Left kidney (tissue), 8 donors: ENCODE measurements around the gene SLC12A5. TPM values are rescaled to one million over a fixed set of nuclear protein-coding genes. Genes with fewer than 3 reads are reported as not detected.
A peak's percentile ranks its signal among the peaks of the same experiment; 100 is the strongest.
"Not testable (repeated sequence)": the region's sequence is repeated elsewhere in the genome, so short reads cannot be mapped to it uniquely, and the experiment has no call there.

Source experiments
- DNase-seq: peaks from one replicate; pipeline ENCODE4 v3.0.0-alpha.2; 2013
- long read RNA-seq, 8 donors: transcript quantifications; one replicate each; lab custom pipeline, GENCODE V29; 2026
- polyA plus RNA-seq: library from polyadenylated mRNA; unstranded; fragments of 120-200 nt; gene quantifications from one replicate; pipeline ENCODE4 v1.2.1, GENCODE V29; 2013; ENCODE audit not compliant: insufficient read length

The SLC12A5 gene
- 1.8 TPM for polyA plus RNA-seq
- long read RNA-seq, donor 1, partial matches to known transcripts = 0 of 3 reads
- long read RNA-seq, donor 1, other reads (novel, unspliced or antisense) = 0 of 3 reads
- long read RNA-seq, donor 2, partial matches to known transcripts = 0 of 1 reads
- long read RNA-seq, donor 2, other reads (novel, unspliced or antisense) = 0 of 1 reads
- long read RNA-seq, donor 3, partial matches to known transcripts = 0 of 1 reads
- long read RNA-seq, donor 3, other reads (novel, unspliced or antisense) = 0 of 1 reads
- long read RNA-seq, donor 4 = 0 reads
- long read RNA-seq, donor 5, partial matches to known transcripts = 0 of 1 reads
- long read RNA-seq, donor 5, other reads (novel, unspliced or antisense) = 0 of 1 reads
- long read RNA-seq, donor 6, partial matches to known transcripts = 0 of 1 reads
- long read RNA-seq, donor 6, other reads (novel, unspliced or antisense) = 0 of 1 reads
- long read RNA-seq, donor 7, partial matches to known transcripts = 0 of 26 reads
- long read RNA-seq, donor 7, other reads (novel, unspliced or antisense) = 25 of 26 reads
- long read RNA-seq, donor 8 = 0 reads

- DNase-seq = no peak
These were observed at the start of gene SLC12A5 for GRCh38 chr20:46028772-46029371. TSS of gene SLC12A5 (plus strand) at chr20:46029215. CDS start at chr20:46029345, 130 bp downstream.

GRCh38 chr20:45981261-45981660 lies 47.8 kb upstream of the SLC12A5 start:
- DNase-seq = no peak

GRCh38 chr20:45983279-45983743 lies 45.7 kb upstream of the SLC12A5 start:
- no peak for DNase-seq

GRCh38 chr20:45985573-45985972 lies 43.4 kb upstream of the SLC12A5 start:
- no peak for DNase-seq

- DNase-seq = peak; percentile 42
These were observed 41.8 kb upstream of the SLC12A5 start for GRCh38 chr20:45987108-45987780.

GRCh38 chr20:45988830-45989229 lies 40.2 kb upstream of the SLC12A5 start:
- not testable (repeated sequence) for DNase-seq

GRCh38 chr20:45991616-45992015 lies 37.4 kb upstream of the SLC12A5 start:
- DNase-seq = no peak

- DNase-seq = no peak
These were observed 35.6 kb upstream of the SLC12A5 start for GRCh38 chr20:45993197-45993951.

- no peak for DNase-seq
These were observed 34.1 kb upstream of the SLC12A5 start for GRCh38 chr20:45994761-45995493.

- not testable (repeated sequence) for DNase-seq
These were observed 33.4 kb upstream of the SLC12A5 start for GRCh38 chr20:45995495-45996097.

- no peak for DNase-seq
These were observed 31.8 kb upstream of the SLC12A5 start for GRCh38 chr20:45997187-45997586.

- no peak for DNase-seq
These were observed 30.7 kb upstream of the SLC12A5 start for GRCh38 chr20:45998337-45998736.

- no peak for DNase-seq
These were observed 30.3 kb upstream of the SLC12A5 start for GRCh38 chr20:45998761-45999160.

GRCh38 chr20:45999557-46000261 lies 29.3 kb upstream of the SLC12A5 start:
- no peak for DNase-seq

GRCh38 chr20:46000262-46000996 lies 28.6 kb upstream of the SLC12A5 start:
- DNase-seq = no peak

- no peak for DNase-seq
These were observed 27.5 kb upstream of the SLC12A5 start for GRCh38 chr20:46001498-46001897.

GRCh38 chr20:46002008-46002407 lies 27.0 kb upstream of the SLC12A5 start:
- DNase-seq = no peak

- no peak for DNase-seq
These were observed 24.8 kb upstream of the SLC12A5 start for GRCh38 chr20:46004187-46004586.

- DNase-seq = no peak
These were observed 24.0 kb upstream of the SLC12A5 start for GRCh38 chr20:46004889-46005473.
